ENCODE results near the gene VPS26C. TPM values are rescaled to one million over a fixed set of nuclear protein-coding genes. Genes with fewer than 3 reads are reported as not detected.

The VPS26C gene
- total RNA-seq, 1 donor = 76.6 TPM

GRCh38 chr21:37231249-37231645 is 35.9 kb downstream of the VPS26C start:
- no peak for TF ChIP-seq CTCF (IDR thresholded peaks at IDR 0.05; ENCODE audit: insufficient read depth, low read length)
- DNase-seq (ENCODE audit: low read depth) = no peak
- H3K4me3 ChIP-seq (ENCODE audit: low read depth, low read length) = no peak overlapping the region

GRCh38 chr21:37230632-37231248 is 36.4 kb downstream of the VPS26C start:
- no peak for TF ChIP-seq CTCF (IDR thresholded peaks at IDR 0.05; ENCODE audit: insufficient read depth, low read length)
- no peak for DNase-seq (ENCODE audit: low read depth)
- H3K4me3 ChIP-seq (ENCODE audit: low read depth, low read length) = no peak overlapping the region

GRCh38 chr21:37228003-37228400 is 39.1 kb downstream of the VPS26C start:
- no peak for TF ChIP-seq CTCF (IDR thresholded peaks at IDR 0.05; ENCODE audit: insufficient read depth, low read length)
- DNase-seq (ENCODE audit: low read depth) = no peak

GRCh38 chr21:37227071-37228002 is 39.8 kb downstream of the VPS26C start:
- H3K4me3 ChIP-seq (ENCODE audit: low read depth, low read length) = no peak overlapping the region
- no peak for TF ChIP-seq CTCF (IDR thresholded peaks at IDR 0.05; ENCODE audit: insufficient read depth, low read length)
- DNase-seq (ENCODE audit: low read depth) = no peak

More at GRCh38 chr21:37228003-37228400, 39.1 kb downstream of the VPS26C start:
- no peak overlapping the region for H3K4me3 ChIP-seq (ENCODE audit: low read depth, low read length)

- no peak for TF ChIP-seq CTCF (IDR thresholded peaks at IDR 0.05; ENCODE audit: insufficient read depth, low read length)
- no peak overlapping the region for H3K4me3 ChIP-seq (ENCODE audit: low read depth, low read length)
- no peak for DNase-seq (ENCODE audit: low read depth)
Observed at GRCh38 chr21:37226041-37226920, 40.9 kb downstream of the VPS26C start.
